ENCODE measurements around the gene DDX39B. TPM values are rescaled to one million over a fixed set of nuclear protein-coding genes. Genes with fewer than 3 reads are reported as not detected.

Gene DDX39B
- total RNA-seq, 3 donors from 2014 or later (not counting 1 experiment from before 2014, with no cell fraction given): 506 to 571 (median 534) TPM

DNA sequence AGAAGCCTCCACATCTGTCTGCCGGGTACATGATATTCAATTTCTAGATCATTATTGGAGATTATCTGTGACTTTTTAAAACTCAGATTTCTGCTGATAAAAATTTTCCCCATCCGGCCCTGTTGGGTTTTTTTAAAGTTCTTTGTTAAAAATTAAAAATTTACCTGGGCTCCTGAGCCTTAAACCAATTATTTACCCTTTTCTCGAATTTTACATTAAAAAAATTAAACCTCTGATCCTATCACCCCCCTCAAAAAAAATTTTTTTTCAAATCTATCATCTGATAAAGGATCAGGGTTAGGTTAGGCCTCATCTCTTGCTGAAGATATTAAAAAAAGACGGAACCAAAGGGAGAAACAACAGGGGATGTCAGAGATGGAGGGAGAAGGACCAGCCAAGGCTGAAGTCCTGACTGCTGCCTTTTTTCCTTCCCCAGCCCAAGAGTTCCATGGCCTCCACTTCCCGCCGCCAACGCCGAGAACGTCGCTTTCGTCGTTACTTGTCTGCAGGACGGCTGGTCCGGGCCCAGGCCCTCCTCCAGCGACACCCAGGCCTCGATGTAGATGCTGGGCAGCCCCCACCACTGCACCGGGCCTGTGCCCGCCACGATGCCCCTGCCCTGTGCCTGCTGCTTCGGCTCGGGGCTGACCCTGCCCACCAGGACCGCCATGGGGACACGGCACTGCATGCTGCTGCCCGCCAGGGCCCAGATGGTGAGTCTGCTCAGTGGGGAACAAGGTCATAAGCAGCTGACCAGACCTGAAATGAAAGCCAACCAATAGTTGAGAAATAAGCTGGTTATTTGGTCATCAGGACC is 6.1 kb upstream of the DDX39B start:
- TF ChIP-seq, protein P1, sequence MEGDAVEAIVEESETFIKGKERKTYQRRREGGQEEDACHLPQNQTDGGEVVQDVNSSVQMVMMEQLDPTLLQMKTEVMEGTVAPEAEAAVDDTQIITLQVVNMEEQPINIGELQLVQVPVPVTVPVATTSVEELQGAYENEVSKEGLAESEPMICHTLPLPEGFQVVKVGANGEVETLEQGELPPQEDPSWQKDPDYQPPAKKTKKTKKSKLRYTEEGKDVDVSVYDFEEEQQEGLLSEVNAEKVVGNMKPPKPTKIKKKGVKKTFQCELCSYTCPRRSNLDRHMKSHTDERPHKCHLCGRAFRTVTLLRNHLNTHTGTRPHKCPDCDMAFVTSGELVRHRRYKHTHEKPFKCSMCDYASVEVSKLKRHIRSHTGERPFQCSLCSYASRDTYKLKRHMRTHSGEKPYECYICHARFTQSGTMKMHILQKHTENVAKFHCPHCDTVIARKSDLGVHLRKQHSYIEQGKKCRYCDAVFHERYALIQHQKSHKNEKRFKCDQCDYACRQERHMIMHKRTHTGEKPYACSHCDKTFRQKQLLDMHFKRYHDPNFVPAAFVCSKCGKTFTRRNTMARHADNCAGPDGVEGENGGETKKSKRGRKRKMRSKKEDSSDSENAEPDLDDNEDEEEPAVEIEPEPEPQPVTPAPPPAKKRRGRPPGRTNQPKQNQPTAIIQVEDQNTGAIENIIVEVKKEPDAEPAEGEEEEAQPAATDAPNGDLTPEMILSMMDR (IDR thresholded peaks at IDR 0.05): no peak
- H3K27me3 ChIP-seq (ENCODE audit: control insufficient read depth, insufficient read depth, low read length): no peaks in the 10 kb centered on the region
- H3K4me1 ChIP-seq (ENCODE audit: control insufficient read depth, insufficient read depth, low read length): peaks cover 33% of the 10 kb centered on the region
- Mint-ChIP-seq H3K27me3 (ENCODE audit: low read depth in 2 of 2) (no peaks in the 10 kb centered on the region), H3K4me1 (peaks cover 30 to 37% of the 10 kb centered on the region in 2 donors), H3K4me3 (peak overlapping the region; percentile 95), H3K27ac (peak overlapping the region; percentile 90 to 97), H3K36me3 (no peaks in the 10 kb centered on the region), H3K9me3 (no peaks in the 10 kb centered on the region)
- intact Hi-C loops (cut with micrococcal nuclease): loop anchor here (1.0 to 10.0 kb wide), 4 partner anchors 33 to 187 kb away; partner anchors contain the start of gene CLIC1
- H3K4me3 ChIP-seq (ENCODE audit: low read length): peak overlapping the region; percentile 38
- H3K27ac ChIP-seq (ENCODE audit: low read length): peak overlapping the region; percentile 87
- WGBS (ENCODE audit: insufficient coverage): 91% methylated on average over 22 of the region's 24 CpGs
- no peak for ATAC-seq
- no peaks in the 10 kb centered on the region for H3K36me3 ChIP-seq (ENCODE audit: control insufficient read depth, insufficient read depth, low read length)
- DNase-seq: no peak
- H3K9me3 ChIP-seq (ENCODE audit: control insufficient read depth, insufficient read depth, low read length): no peaks in the 10 kb centered on the region

DNA sequence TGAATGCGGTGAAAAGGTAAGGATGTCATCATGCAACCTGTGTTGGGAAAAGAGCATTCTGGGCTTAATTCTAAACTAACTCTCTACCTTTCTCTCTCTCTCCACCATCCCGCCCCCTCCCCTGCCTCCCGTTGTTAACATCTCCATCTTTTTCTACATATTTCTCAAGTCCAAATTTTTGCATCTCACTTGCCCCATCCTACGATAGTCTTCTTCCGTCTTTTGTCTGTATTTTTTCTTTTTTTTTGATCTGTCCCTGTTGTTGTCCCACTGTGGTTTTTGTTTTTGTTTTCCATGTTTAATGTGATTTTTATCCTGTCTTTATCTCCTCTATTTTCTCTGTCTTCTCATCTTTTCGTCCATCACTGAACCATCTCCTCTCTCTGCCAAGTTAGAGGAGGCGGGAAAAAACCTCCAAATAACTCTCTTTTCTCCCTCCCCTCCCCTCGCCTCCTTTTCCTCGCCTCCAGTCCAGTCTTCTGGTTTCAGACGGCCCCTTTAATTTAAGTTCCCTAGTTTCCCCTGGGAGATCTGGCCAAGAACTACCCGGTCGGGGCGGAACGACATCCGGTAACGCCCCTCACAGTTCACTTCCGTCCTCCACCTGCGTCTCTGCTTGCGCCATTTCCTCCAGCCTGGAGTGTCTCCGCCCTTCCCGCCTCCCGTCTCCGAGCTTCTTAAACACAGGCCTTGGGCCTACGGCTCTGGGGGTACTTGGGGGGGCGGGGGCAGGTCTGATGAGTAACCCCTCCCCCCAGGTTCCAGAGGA is 5.3 kb upstream of the DDX39B start, which contains the start of gene NFKBIL1:
TSS of gene NFKBIL1 (plus strand) at position 651 of the 769 bp plus-strand sequence. CDS start at position 738, 87 bp downstream.
- TF ChIP-seq, protein P1 (IDR thresholded peaks at IDR 0.05): peak; percentile 31
- Histone ChIP-seq H3K27me3 (ENCODE audit: control insufficient read depth, insufficient read depth, low read length) (no peaks in the 10 kb centered on the region), H3K36me3 (ENCODE audit: control insufficient read depth, insufficient read depth, low read length) (no peaks in the 10 kb centered on the region), H3K4me1 (ENCODE audit: control insufficient read depth, insufficient read depth, low read length) (peaks cover 40% of the 10 kb centered on the region), H3K4me3 (ENCODE audit: low read length) (peak within 1 kb of the TSS; percentile 38), H3K9me3 (ENCODE audit: control insufficient read depth, insufficient read depth, low read length) (no peaks in the 10 kb centered on the region), H3K27ac (ENCODE audit: low read length) (peak within 1 kb of the TSS; percentile 87)
- H3K4me1 Mint-ChIP-seq: peaks cover 32 to 41% of the 10 kb centered on the region in 2 donors
- H3K4me3 Mint-ChIP-seq: peak within 1 kb of the TSS; percentile 95
- H3K27ac Mint-ChIP-seq: peak within 1 kb of the TSS; percentile 90 to 97
- DNase-seq: peak; percentile 76 to 96
- no peaks in the 10 kb centered on the region for H3K36me3 Mint-ChIP-seq
- peak; percentile 89 to 96 (median 91) for ATAC-seq
- H3K27me3 Mint-ChIP-seq (ENCODE audit: low read depth in 2 of 2): no peaks in the 10 kb centered on the region
- intact Hi-C loops (cut with micrococcal nuclease): loop anchor here (1.0 to 10.0 kb wide), 5 partner anchors 34 to 188 kb away; partner anchors contain the start of genes BAG6 and CLIC1
- no peaks in the 10 kb centered on the region for H3K9me3 Mint-ChIP-seq
- under 1% methylated on average over 21 of the region's 25 CpGs for WGBS (ENCODE audit: insufficient coverage)

DNA sequence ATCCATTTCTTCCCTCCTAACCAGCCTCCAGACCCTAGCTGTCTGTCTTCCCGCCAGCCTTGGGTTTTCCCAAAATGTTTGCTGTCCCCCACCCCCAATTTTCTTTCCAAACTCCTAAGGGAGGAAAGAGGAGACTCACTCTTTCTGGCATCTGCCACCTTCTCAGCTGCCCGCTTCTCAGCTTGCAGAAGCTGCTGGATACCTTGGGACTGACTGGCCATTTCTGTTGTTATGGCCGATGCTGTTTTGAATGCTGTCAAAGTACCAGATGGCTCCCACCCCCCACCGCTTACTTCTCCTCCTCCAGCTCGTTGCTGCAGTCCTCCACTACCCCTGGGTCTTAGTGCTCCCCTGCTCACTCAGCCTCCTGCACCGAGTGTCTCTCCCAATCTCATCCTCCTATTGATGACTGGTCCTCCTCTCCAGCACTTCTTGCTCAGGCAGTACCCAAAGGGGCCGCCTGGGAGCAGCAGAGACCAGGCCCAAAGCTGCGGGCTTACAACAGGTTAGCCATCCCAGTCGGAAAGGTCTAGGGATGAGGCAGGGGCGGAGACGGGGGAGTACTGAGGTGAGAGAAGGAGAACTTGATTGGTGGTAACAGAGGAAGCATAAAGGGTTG is 4.6 kb upstream of the DDX39B start, which contains the start of gene ATP6V1G2:
TSS of gene ATP6V1G2 (minus strand) at position 270 of the 619 bp plus-strand sequence. CDS start at position 221, 49 bp downstream.
- no peaks in the 10 kb centered on the region for H3K27me3 Mint-ChIP-seq (ENCODE audit: low read depth in 2 of 2)
- Histone ChIP-seq H3K9me3 (ENCODE audit: control insufficient read depth, insufficient read depth, low read length) (no peaks in the 10 kb centered on the region), H3K27ac (ENCODE audit: low read length) (peak within 1 kb of the TSS; percentile 87), H3K4me3 (ENCODE audit: low read length) (peak within 1 kb of the TSS; percentile 38), H3K4me1 (ENCODE audit: control insufficient read depth, insufficient read depth, low read length) (peaks cover 36% of the 10 kb centered on the region), H3K36me3 (ENCODE audit: control insufficient read depth, insufficient read depth, low read length) (no peaks in the 10 kb centered on the region), H3K27me3 (ENCODE audit: control insufficient read depth, insufficient read depth, low read length) (no peaks in the 10 kb centered on the region)
- H3K4me3 Mint-ChIP-seq: peak within 1 kb of the TSS; percentile 95
- peak within 1 kb of the TSS; percentile 90 to 97 for H3K27ac Mint-ChIP-seq
- DNase-seq (peak; percentile 80 to 89), ATAC-seq (peak; percentile 50 to 67 (median 56))
- H3K36me3 Mint-ChIP-seq: peaks cover 2% of the 10 kb centered on the region
- WGBS (ENCODE audit: insufficient coverage): 16% methylated on average over 11 of the region's 11 CpGs
- intact Hi-C loops (cut with micrococcal nuclease): loop anchor here (1.0 to 10.0 kb wide), 3 partner anchors 52 to 188 kb away; partner anchors contain the start of genes BAG6 and CLIC1
- H3K9me3 Mint-ChIP-seq: no peaks in the 10 kb centered on the region
- H3K4me1 Mint-ChIP-seq: peaks cover 38 to 46% of the 10 kb centered on the region in 2 donors
- TF ChIP-seq, protein P1 (IDR thresholded peaks at IDR 0.05): peak; percentile 95
